Frontal cortex (tissue), 4 donors: ENCODE results near the gene PLEKHN1. TPM values are rescaled to one million over a fixed set of nuclear protein-coding genes. Genes with fewer than 3 reads are reported as not detected.
"Not testable (repeated sequence)": the region's sequence is repeated elsewhere in the genome, so short reads cannot be mapped to it uniquely, and the experiment has no call there.

Source experiments
- DNase-seq, 2 donors: peaks; one replicate each; pipeline ENCODE4 v3.0.0; 2012; ENCODE audit warnings: low spot score in 2 of 2
- FAIRE-seq: peaks from 2 replicates; lab custom pipeline; 2012; peaks lifted over from hg19 to GRCh38; lab: Jason Lieb, UNC
- total RNA-seq: library from RNA; depleted of rRNA; stranded (reverse); fragments of >200 nt; gene quantifications from one replicate; pipeline ENCODE4 v1.2.3, GENCODE V29; 2014
- donor health status: control.
- donor health status: control.
- donor health status: control.

The PLEKHN1 gene
- total RNA-seq, 1 donor from 2014 or later, result not detected

DNA sequence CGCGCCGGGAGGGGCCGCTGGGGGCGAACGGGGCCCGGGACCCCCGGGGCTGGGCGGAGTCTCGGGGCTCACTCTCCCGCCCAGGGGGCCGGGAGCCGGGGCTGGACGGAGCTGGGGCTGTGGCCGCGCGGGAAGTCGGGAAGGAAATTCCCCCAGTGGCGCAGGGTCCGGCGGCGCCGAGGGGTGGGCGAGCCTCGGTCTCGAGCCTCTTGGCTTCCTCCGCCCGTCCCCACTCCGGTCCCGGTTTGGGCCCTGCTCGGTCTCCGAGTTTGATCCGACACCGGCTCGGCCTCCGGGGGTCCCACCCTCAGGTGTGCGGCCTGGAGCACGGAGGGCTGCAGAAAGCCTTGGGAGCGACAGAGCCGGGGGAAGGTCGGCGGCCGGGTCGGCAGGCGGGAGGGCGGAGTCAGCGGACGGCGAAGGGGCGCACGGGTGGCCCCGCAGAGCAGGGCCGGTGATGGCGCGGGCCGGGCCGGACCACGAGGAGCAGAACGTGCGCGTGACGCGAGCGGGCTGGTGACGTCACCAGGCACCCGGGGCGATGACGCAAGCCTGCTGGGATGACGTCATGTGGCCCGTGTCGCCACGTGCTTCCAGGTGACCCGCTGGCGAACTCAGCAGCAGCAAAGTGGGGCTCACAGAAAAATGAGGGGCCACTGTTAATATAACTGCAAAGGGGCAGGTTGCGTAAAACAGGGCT, 34.2 kb downstream of the PLEKHN1 start:
- FAIRE-seq (no peak), DNase-seq (peak; percentile 85 to 94)

DNA sequence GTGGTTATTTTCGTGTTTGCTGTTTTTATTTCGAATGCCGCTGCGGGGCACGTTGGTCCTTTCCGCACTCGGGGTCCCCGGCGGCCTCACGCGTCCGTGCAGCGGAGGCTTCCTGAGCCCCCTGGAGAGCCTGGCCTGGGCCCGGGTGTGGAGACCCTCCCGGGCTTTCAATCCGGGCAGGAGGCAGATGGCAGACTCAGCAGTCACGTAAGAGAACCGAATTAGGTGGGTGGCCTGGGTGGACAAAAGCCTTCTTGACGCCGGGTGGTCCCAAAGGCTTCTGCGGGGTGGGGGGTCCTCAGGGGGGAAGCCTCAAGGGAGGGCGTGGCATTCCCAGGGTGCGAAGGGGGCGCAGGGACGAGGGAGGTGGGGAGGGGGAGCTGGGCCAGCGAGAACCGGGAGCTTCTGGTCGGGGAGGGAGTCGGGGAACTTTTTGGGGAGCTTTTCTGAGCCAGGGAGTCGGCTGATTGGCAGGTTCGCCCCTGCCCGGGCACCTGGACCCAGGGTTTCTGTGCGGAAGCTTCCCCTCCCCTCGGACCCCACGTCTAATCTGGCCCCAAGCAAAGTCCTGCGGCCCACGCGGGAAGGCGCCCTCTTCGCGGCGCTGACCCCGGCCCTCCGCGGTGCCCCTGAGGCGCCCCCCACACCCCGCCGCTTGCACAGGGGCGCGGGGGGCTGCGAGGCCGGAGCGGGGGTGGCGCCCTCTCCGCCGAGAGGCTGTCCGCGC, 34.9 kb downstream of the PLEKHN1 start:
- DNase-seq, result peak in 1 of 2 donors; percentile 54
- no peak for FAIRE-seq

DNA sequence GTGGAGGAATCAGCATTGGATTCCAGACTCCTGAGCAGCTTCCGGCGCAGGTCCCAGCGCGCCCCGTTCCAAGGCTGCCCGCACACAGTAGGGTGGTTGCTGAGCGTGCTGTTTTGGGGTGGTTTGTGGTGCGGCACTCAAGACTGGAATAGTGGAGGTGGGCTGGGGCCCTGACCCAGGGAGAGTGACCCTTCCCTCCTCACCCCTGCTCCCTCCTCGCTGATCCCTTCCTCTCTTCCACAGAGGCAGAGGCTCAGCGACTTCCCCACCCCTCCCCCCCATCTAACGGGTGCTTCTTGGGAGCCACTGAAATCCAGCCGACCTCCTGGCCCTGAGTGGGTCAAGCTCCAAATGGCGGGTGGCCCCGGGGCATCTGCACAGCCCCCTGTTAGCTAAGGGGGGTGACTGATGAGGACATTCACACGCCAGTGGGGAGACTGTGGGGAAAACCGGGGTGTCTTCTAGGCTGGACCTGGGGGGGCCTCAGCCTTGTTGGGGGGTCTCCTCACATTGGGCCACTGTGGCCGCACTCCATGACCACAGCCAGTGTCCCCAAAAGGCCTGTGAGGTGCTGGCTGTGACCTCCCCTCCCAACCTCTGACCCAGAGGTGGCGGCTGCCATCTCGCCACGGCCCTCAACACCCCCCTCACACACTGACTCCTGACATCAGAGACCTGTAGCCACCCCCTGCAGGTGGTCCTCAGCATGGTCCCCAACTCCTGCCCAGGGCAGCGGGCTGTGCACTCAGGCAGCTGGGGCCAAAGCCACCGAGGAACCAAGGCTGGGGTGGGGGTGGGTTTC, 37.5 kb downstream of the PLEKHN1 start:
- no peak for DNase-seq
- no peak for FAIRE-seq

DNA sequence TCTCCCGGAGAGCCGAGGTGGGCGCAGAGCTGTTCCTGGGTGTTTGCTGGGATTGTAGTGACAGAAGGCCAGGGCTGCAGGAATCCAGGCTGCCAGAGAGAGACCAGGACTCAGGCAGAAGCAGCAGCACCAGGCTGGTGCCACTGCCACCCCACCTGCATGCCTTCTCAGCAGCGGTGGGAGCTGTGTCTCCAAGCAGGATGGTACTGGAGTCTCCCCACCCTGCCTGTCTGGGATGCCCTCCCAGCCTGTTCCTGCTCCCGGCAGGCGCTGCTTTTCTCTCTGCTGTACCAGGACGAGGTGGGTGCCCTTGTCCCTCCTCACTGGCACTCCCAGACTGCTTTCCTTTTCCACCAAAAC, 38.1 kb downstream of the PLEKHN1 start:
- no peak for DNase-seq
- no peak for FAIRE-seq

DNA sequence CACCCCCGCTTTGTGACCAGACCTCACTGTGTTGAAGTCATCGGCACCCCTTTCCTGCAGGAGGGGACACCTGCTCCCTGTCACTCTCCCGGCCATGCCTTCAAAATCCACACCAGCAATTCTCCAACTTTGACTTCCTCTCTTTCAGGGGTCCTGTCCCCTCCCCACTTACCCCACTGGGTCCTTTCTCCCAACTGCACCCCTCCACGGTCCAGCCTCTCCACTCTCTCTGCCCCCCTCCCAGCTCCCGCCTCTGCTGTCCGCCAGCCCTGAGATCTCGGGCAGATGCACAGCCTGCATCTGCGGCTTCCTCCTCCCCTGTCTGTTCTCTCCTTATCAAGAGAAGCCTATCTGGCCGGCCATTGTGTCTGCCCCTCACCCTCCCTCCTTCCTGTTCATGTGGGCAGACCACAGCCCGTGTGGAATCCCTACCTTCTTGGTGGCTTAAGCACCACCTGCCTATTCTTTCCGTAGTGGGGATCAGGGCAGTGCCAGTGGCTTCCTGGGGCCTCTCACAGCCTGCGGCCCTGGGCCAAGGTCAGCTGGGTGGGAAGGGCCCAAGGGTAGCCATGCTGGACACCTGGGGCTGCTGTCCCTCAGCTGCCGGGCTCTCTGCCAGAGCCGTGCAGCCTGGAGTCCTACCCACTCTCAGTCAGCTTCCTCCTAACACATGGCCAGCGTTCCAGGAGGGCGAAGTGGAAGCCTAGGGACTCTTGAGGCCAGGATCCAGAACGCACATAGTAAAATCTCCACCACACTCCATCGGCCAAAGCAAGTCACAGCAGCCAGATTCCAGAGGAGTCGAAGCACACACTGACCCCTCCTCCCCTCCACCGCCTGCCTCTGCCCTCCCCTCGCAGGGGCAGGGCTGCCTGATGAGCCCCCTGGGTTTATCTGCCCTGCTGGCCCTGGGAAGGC, 38.8 kb downstream of the PLEKHN1 start:
- FAIRE-seq, result no peak

DNA sequence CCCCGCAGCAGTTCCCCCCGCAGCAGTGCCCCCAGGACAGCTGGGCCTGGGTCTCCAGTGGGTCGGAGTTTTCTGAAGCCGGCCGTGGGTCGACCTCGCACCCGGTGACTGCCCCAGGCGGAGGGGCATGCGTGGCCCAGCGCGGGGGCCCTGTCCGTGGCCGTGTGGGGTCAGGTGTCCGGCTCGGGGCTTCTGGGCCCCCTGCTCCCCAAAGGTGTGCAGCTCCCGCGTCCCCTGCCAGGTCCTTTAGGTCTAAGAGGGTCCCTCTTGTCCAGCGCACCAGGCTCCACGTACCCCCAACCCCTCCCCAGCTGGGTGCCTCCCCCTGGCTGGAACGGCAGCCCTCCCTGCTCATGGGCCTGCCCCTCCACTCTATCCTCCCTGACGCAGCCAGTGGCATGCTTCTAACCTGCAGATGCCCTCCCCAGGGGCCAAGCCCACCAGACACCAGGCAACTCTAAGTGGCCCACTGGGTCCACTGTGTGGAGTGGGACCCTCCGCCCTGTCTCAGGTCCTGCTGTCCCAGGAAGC, 39.6 kb downstream of the PLEKHN1 start:
- no peak for DNase-seq
- FAIRE-seq, result no peak

More for the DNA sequence above, 38.8 kb downstream of the PLEKHN1 start:
- peak; percentile 51 to 63 for DNase-seq

DNA sequence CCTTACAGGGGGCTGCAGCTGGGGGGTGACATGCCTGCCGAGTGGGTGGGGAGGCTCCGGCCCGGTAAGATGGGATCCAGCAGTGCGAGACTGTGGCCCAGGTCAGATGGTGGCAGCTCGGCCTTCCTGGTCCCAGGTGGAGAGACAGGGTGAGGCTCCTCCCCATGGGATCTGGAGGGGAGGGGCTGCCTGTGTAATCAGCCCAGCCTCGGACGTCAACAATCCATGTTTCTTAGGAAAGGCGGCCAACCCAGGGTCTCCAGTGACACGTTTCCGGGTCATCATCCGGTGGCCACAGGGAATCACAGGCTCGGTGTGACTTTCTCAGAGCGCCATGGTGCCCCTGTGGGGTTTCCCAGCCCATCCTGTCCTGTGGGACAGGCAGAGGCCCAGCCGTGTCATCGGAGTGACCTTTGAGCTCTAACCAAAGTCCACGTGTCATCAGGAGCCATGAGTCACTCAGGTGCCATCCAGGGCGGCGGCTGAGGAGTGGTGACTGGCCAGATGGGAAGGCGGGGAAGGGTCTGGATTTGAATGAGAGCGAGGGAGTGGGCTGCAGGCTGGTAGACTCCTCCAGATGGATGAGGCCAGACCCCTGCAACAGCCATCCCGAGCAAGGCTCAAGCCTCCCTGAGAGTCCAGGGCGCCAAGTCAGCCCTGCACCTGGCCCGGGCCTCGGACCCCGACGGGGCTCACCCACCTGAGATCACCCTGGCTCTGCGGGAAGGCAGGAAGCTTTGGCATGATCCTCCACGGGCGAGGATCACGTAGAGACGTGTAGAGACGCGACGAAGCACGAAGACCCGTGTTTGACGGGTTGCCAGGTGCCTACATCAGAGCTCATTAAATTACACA, 40.2 kb downstream of the PLEKHN1 start:
- no peak for FAIRE-seq
- no peak for DNase-seq

DNA sequence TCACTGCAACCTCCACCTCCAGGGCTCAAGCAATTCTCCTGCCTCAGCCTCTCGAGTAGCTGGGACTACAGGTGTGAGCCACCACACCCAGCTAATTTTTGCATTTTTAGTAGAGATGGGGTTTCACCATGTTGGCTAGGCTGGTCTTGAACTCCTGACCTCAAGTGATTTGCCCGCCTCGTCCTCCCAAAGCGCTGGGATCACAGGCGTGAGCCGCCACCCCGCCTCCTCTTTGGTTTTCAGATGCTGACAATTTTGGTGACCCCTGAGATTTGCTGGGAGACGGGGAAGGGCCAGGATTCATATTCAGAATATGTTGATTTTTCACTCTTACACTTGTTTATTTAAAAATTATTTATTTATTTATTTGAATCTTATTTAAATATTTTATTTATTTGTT, 43.8 kb downstream of the PLEKHN1 start:
- not testable (repeated sequence) for DNase-seq, FAIRE-seq

DNA sequence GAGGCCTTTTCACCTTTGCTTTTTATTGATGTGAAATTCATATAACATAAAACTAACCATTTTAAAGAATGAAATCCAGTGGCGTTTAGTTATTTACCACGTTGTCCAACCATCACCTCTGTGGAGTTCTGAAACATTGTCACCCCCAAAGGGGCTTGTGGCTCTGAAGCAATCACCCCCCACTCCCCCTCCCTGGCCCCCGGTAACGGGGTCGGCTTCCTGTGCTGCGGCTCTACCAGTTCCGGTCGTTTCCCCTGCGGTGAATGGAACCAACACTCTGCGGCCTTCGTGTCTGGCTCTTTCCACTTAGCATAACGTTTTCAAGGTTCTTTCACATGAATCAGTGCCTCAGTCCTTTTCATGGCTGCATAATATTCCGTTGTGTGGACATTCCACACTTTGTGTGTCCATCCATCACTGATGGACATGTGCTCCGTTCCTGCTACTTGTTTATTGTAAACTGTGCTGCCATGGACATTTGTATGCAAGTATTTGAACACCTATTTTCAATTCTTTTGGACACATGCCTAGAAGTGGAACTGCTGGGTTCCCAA, 45.2 kb downstream of the PLEKHN1 start:
- DNase-seq (no peak), FAIRE-seq (no peak)

DNA sequence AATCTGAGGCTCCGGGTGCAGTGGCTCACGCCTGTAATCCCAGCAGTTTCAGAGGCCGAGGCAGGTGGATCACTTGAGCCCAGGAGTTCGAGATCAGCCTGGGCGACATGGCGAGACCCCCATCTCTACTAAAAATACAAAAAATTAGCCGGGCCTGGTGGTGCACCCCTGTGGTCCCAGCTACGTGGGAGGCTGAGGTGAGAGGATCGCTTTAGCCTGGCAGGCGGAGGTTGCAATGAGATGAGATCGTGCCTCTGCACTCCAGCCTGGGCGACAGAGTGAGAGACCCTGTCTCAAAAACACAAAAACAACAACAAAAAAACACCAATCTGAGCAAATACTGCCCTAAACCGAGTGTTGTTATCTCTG, 46.4 kb downstream of the PLEKHN1 start:
- FAIRE-seq, DNase-seq: not testable (repeated sequence)

DNA sequence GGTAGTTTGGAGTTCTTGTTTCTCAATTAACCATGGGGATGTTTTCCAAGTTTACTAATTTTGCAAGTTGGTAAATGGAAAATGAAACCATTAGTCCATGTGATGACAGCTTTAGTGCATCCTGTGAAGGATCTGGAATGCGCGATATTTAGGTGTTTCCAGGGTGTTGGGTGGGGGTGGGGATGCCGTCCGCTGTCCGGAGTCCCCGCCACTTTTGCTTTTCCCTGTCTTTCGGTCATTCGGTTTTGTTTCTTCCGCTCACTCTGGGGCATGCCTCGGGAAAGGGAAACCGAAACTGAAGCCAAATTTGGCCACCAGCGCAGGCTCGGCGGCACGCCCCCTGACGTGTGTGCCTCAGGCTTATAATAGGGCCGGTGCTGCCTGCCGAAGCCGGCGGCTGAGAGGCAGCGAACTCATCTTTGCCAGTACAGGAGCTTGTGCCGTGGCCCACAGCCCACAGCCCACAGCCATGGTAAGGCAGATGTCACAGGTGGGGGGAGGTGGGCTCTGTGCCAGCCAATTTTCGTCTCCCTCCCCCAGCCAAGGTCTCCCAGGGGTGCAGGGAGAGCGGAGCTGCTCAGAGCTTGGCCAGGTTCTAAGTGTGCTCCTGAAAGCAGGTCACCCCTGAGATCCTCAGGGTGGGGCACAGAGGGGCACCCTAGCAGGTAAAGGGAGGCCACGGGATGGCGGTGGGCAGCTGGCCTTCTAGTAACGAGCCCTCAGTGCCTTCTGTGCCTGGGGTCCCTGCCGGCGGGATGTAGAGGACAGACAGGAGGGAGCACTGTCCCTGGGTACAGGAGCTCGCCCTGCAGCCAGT, 47.0 kb downstream of the PLEKHN1 start, which contains the start of gene ISG15:
Gene ISG15, plus strand, starts transcription at position 393 of the 817 bp plus-strand sequence. Its CDS starts 77 bp downstream, at position 470.
- FAIRE-seq (no peak), DNase-seq (peak; percentile 58 to 80)

DNA sequence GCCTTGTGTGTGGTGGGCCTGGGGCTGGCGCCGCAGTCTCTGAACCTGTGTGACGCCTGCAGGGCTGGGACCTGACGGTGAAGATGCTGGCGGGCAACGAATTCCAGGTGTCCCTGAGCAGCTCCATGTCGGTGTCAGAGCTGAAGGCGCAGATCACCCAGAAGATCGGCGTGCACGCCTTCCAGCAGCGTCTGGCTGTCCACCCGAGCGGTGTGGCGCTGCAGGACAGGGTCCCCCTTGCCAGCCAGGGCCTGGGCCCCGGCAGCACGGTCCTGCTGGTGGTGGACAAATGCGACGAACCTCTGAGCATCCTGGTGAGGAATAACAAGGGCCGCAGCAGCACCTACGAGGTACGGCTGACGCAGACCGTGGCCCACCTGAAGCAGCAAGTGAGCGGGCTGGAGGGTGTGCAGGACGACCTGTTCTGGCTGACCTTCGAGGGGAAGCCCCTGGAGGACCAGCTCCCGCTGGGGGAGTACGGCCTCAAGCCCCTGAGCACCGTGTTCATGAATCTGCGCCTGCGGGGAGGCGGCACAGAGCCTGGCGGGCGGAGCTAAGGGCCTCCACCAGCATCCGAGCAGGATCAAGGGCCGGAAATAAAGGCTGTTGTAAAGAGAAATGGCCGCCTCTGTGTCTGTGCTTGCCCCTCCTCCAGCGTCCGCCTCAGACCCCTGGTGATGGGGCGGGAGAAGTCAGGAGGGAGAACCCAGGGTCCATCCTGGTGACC, 47.8 kb downstream of the PLEKHN1 start:
- DNase-seq, result no peak
- no peak for FAIRE-seq

DNA sequence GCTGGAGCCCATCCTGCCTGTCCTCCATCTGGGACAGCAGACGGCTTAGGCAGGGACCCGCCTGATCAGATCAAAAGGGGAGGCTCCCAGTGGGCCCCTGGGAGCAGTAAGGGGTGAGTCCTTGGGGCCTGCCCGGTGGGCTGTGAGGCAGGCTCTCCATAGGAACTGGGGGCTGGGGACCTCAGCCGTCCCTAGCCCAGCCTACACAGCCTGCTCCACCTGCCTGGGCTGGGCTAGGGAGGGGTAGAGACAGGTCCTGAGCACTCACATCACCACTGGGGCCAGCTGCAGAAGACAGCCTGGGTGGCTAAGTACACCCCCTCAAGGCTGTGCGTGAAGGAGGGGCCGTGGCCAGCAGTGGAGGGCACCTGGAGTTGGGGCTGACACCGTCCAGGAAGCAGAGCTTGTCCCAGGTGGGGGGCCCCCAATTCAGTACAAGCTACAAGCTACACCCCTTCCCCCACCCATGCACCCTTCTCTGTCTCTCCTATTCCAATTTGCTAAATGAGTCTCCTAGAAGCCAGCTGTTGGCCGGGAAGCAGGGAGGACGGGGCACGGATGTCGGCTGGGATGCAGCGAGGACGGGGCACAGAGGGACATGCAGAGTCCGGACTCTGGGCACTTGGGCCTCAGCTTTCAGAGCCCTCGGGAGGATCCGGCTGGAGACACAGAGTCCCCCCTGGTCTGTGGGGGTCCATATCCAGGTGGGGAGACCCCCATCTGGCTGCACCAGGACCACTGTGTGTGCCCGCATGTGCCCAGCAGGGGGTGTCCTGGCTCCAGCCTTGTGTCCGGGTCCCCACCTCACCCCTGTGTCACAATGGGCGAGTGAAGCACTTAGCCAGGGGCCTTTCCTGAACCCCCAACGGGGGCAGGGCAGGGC, 48.8 kb downstream of the PLEKHN1 start:
- DNase-seq, result no peak
- FAIRE-seq, result no peak

DNA sequence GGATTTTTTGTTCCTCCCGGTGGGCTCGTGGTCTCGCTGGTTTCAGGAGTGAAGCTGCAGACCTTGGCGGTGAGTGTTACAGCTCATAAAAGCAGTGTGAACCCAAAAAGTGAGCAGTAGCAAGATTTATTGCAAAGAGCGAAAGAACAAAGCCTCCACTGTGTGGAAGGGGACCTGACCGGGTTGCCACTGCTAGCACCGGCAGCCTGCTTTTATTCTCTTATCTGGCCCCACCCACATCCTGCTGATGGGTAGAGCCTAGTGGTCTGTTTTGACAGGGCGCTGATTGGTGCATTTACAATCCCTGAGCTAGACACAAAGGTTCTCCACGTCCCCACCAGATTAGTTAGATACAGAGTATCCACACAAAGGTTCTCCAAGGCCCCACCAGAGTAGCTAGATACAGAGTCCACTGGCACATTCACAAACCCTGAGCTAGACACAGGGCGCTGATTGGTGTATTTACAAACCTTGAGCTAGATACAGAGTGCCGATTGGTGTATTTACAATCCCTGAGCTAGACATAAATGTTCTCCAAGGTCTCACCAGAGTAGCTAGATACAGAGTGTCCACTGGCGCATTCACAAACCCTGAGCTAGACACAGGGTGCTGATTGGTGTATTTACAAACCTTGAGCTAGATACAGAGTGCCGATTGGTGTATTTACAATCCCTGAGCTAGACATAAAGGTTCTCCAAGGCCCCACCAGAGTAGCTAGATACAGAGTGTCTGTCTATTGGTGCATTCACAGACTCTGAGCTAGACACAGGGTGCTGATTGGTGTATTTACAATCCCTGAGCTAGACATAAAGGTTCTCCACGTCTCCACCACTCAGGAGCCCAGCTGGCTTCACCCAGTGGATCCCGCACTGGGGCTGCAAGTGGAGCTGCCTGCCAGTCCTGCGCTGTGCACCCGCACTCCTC, 51.4 kb downstream of the PLEKHN1 start:
- DNase-seq, FAIRE-seq: not testable (repeated sequence)

DNA sequence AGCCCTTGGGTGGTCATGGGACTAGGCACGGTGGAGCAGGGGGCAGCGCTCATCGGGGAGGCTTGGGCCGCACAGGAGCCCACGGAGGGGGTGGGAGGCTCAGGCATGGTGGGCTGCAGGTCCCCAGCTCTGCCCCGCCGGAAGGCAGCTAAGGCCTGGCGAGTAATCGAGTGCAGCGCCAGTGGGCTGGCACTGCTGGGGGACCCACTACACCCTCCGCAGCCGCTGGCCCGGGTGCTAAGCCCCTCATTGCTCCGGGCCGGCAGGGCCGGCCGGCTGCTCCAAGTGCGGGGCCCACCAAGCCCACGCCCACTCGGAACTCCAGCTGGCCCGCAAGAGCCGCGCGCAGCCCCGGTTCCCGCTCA, 52.0 kb downstream of the PLEKHN1 start:
- not testable (repeated sequence) for FAIRE-seq, DNase-seq
